SH-SY5Y (cell line): ENCODE data around the gene PLEKHJ1.

Experiments used
- GATA2 ChIP-seq: IDR thresholded peaks from 2 replicates; pipeline ENCODE4 v1.6.1; 2011; ENCODE audit warnings: mild to moderate bottlenecking, low read depth, low read length
- GATA3 ChIP-seq: IDR thresholded peaks from 2 replicates; pipeline ENCODE4 v1.6.1; 2011; ENCODE audit warnings: low read depth, mild to moderate bottlenecking, low read length, moderate library complexity

PLEKHJ1 gene

DNA sequence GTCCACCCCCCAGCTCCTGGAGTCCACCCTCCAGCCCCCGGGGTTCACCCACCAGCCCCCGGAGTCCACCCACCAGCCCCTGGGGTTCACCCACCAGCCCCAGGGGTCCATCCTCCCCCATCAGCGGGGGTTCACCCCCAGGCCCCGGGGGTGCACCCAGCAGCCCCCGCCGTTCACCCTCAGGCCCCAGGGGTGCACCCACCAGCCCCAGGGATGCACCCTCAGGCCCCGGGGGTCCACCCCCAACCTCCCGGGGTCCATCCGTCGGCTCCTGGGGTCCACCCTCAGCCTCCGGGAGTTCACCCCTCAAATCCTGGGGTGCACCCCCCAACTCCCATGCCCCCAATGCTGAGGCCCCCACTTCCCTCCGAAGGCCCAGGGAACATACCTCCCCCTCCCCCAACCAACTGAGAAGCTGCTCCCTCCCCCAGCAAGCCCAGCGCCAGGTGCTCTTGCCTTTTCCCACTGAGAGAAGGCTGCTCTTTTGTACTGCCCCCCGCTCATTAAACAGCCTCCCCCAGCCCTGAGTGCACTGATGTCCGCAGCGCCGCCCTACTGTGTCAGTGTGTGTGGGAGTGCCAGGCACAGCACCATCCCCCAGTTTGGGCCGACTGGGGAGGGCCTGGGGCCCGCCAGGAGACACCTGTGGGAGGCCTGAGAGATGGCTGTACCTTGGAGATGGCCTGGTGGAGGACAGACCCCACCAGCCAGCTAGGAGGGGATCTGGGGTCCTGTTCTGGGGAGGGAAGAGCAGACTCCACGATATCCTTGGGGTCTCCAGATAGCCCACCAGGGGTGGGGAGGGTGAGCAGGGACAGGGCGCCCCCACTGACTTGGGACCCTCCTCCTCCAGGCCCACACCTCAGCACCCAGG is 12.2 kb upstream of the PLEKHJ1 start:
- TF ChIP-seq GATA2 (no peak), GATA3 (no peak)

DNA sequence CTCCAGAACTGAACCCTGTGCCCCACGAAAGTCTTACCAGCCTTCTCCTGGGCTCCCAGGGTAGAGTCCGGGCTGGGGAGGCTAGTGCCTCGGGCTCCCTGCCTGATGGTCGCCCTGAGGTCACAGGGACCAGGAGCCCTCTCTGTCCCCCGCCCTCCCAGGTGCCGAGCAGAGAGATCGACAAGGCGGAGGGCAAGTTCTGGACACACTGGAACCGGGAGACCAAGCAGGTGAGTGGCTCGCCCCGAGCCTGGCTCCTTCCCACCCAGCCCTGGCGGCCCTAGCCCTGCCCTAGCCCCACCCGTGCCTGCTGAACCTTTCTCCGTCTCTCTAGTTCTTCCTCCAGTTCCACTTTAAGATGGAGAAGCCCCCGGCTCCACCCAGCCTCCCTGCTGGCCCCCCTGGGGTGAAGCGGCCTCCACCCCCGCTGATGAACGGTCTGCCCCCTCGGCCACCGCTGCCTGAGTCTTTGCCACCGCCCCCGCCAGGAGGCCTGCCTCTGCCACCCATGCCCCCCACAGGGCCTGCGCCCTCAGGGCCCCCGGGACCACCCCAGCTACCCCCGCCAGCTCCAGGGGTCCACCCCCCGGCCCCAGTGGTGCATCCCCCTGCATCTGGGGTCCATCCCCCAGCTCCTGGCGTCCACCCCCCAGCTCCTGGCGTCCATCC is 11.4 kb upstream of the PLEKHJ1 start:
- TF ChIP-seq GATA3 (no peak), GATA2 (no peak)

DNA sequence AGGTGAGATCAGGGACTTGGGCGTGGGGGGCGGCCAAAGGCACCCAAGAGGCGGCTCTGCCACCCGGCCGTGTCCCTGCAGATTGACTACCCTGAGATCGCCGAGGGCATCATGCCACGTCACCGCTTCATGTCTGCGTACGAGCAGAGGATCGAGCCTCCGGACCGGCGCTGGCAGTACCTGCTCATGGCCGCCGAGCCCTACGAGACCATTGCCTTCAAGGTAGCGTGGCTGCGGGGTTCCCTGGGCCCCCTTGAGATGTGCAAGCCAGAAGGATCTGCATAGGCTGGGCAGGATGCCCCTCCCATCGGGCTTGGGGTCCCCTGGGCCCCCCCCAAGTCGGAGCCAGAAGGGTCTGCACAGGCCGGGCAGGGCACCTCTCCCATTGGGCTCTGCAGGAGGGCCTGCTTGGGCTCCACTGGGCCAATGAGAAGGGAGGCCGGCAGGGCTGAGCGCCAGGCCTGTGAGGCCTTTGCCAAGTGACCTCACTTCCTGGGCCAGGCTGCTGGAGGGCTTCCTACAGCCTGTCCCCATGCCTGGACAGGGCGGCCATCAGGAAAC is 10.8 kb upstream of the PLEKHJ1 start:
- TF ChIP-seq GATA3 (no peak), GATA2 (no peak)

GRCh38 chr19:2246014-2246620 is 10.0 kb upstream of the PLEKHJ1 start:
- no peak for TF ChIP-seq GATA2
- no peak for TF ChIP-seq GATA3

GRCh38 chr19:2245273-2245672 is 9.1 kb upstream of the PLEKHJ1 start:
- TF ChIP-seq GATA2 (no peak), GATA3 (no peak)

- no peak for TF ChIP-seq GATA3
- TF ChIP-seq GATA2, result no peak
These were observed 8.4 kb upstream of the PLEKHJ1 start for GRCh38 chr19:2244486-2244885.

DNA sequence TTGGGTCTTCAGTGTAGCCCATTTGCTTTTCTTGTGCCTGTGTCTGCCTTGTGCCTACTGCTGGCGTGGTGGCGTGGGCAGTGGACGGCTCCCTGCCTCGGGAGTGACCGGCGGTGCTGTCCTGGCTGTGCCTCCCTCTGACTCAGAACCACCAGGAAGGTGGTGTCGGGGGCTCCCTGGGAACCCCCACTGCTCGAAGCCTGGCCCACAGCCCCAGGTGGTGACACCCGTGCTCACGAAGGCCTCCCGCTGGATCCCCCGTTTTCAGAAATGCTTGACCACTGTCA is 7.9 kb upstream of the PLEKHJ1 start:
- TF ChIP-seq GATA3 (no peak), GATA2 (no peak)

DNA sequence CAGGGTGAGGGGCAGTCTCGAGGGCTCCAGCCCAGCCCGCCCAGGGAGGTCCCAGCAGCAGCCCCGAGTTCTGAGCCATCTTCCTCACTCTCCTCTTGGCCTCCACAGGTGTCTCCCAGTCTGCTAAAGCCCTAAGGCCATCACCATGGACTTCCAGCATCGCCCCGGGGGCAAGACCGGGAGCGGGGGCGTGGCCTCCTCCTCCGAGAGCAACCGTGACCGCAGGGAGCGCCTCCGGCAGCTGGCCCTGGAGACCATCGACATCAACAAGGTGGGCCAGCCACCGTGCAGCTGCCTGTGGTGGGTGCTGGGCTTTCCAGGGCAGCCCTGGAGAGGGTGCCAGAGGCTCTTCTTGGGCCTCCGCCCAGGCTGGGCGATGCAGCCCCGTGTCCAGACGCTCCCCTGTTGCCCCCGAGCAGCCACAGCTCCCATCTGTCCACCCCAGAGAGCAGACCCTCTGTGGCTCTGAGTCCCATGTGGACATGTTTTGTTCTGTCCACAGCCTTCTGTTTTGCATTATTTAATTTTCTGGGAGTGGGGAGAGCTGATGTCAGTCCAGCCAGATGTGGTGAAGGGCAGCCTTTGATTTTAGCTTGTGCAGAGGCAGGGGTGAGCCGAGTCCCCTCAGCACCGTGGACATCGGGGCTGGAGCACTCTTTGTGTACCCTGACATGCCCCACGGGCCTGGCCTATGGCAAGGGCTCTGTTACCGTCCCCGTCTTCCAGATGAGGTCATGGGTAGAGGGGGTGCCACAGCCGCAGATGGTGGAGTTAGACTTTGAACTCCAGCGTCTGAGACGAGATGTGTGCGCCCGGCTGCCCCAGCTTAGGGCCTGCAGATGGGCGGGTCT is 7.4 kb upstream of the PLEKHJ1 start:
- TF ChIP-seq GATA3, result no peak

GRCh38 chr19:2242816-2243215 is 6.7 kb upstream of the PLEKHJ1 start:
- TF ChIP-seq GATA3 (no peak), GATA2 (no peak)

DNA sequence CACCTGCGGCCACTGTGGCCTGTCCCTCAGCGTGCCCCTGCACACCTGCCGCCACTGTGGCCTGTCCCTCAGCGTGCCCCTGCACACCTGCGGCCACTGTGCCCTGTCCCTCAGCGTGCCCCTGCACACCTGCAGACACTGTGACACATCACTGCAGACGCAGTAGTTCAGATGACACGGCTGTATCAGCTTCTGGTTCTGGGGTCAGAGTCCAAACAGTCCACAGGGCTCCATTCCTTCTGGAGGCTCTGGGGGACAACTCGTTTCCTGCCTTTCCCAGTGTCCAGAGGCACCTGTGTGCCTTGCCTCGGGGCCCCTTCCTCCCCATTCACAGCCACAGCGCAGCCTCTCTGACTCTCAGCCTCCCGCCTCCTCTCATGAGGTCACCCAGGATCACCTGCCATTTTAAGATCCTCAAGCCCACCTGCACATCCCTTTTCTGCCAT is 6.0 kb upstream of the PLEKHJ1 start:
- no peak for TF ChIP-seq GATA2
- TF ChIP-seq GATA3, result no peak

- TF ChIP-seq GATA2 (no peak), GATA3 (no peak)
These were observed 5.0 kb upstream of the PLEKHJ1 start for GRCh38 chr19:2240881-2241760.

- TF ChIP-seq GATA3 (no peak), GATA2 (no peak)
These were observed 3.9 kb upstream of the PLEKHJ1 start for GRCh38 chr19:2239771-2240770.

DNA sequence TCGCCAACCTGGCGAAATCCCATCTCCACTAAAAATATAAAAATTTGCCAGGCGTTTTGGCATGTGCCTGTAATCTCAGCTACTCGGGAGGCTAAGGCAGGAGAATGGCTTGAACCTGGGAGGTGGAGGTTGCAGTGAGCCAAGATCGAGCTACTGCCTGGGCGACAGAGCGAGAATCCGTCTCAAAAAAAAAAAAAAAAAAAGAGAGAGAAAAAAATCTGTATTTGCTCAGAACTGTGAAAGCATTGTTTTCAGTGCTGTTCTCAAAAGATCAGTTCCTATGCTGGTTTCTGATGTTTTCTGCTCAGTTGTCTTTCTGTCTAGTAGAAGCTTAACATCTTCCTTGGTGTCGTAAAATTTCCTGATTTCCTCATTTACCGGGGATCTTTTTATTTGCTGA is 3.0 kb upstream of the PLEKHJ1 start:
- TF ChIP-seq GATA3, result no peak
- no peak for TF ChIP-seq GATA2
